Gastrocnemius medialis (tissue), 4 donors: Measurements from ENCODE around the gene NOLC1.

Experiments
- POLR2A ChIP-seq, 2 donors: fragments of 450-650 bp; IDR thresholded peaks; one replicate each; pipeline ENCODE4 v1.6.1; 2017; ENCODE audit warnings: antibody characterized with exemption in 2 of 2, mild to moderate bottlenecking in 2 of 2, moderate library complexity in 2 of 2
- TF ChIP-seq, protein P1 (sequence below), 5 experiments: fragments of 450-650 bp in 3 of 5; fragments of 200-600 bp in 2 of 5; sonication (generic) in 2 of 5; IDR thresholded peaks in 4 of 5; conservative IDR thresholded peaks in 1 of 5; 1 replicate in 4 of 5; 2 replicates in 1 of 5; pipeline ENCODE4 v1.5.1; 2016 to 2019; ENCODE audit warnings: antibody characterized with exemption in 5 of 5, mild to moderate bottlenecking in 3 of 5, moderate library complexity in 3 of 5

DNA sequence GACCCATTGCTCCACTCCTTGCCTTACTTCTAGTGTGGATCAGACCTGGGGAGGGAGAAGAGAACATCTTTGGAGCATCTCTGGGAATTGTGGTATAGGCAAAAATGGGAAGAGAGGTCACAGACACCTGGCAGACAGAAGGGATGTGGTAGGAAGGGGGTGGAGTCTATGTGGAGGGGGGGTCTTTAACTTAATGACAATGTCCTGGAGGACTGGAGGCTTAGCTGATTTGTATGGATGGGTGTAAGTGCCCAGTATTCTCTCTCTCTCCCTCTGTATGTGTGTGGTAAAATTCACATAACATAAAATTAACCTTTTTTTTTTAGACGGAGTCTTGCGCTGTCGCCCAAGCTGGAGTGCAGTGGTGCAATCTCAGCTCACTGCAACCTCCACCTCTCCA lies 29.0 kb upstream of the NOLC1 start:
- TF ChIP-seq POLR2A (IDR thresholded peaks at IDR 0.05), result no peak
- TF ChIP-seq, protein P1, sequence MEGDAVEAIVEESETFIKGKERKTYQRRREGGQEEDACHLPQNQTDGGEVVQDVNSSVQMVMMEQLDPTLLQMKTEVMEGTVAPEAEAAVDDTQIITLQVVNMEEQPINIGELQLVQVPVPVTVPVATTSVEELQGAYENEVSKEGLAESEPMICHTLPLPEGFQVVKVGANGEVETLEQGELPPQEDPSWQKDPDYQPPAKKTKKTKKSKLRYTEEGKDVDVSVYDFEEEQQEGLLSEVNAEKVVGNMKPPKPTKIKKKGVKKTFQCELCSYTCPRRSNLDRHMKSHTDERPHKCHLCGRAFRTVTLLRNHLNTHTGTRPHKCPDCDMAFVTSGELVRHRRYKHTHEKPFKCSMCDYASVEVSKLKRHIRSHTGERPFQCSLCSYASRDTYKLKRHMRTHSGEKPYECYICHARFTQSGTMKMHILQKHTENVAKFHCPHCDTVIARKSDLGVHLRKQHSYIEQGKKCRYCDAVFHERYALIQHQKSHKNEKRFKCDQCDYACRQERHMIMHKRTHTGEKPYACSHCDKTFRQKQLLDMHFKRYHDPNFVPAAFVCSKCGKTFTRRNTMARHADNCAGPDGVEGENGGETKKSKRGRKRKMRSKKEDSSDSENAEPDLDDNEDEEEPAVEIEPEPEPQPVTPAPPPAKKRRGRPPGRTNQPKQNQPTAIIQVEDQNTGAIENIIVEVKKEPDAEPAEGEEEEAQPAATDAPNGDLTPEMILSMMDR (IDR thresholded peaks at IDR 0.05 in 4 of 5, conservative IDR thresholded peaks at IDR 0.05 in 1 of 5), result no peak
